ENCODE data around the gene FBXO36.

The FBXO36 gene

DNA sequence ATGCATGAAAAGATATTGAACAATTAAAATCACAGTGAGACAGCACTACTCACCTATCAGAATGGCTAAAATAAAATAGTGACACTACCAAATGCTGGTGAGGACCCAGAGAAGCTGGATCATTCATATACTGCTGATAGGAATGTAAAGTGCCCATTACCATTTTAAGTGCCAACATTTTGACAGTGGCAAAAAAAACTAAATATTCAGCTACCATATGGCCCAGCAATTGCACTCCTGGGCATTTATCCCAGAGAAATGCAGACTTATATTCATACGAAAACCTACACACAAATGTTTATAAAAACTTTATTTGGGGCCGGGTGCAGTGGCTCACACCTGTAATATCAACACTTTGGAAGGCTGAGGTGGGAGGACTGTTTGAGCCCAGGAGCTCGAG is 47.6 kb downstream of the FBXO36 start:
- no peak for DNase-seq
- CTCF ChIA-PET = no interaction called here
- Mint-ChIP-seq H3K4me1 (no peaks in the 10 kb centered on the region), H3K27me3 (no peaks in the 10 kb centered on the region), H3K27ac (no peak overlapping the region), H3K36me3 (no peaks in the 10 kb centered on the region), H3K4me3 (no peak overlapping the region), H3K9me3 (no peaks in the 10 kb centered on the region)

GRCh38 chr2:229970406-229970805 is 48.1 kb downstream of the FBXO36 start:
- Mint-ChIP-seq H3K36me3 (no peaks in the 10 kb centered on the region), H3K27me3 (no peaks in the 10 kb centered on the region), H3K4me1 (no peaks in the 10 kb centered on the region), H3K27ac (no peak overlapping the region), H3K4me3 (no peak overlapping the region), H3K9me3 (no peaks in the 10 kb centered on the region)
- DNase-seq = no peak
- CTCF ChIA-PET = no interaction called here

DNA sequence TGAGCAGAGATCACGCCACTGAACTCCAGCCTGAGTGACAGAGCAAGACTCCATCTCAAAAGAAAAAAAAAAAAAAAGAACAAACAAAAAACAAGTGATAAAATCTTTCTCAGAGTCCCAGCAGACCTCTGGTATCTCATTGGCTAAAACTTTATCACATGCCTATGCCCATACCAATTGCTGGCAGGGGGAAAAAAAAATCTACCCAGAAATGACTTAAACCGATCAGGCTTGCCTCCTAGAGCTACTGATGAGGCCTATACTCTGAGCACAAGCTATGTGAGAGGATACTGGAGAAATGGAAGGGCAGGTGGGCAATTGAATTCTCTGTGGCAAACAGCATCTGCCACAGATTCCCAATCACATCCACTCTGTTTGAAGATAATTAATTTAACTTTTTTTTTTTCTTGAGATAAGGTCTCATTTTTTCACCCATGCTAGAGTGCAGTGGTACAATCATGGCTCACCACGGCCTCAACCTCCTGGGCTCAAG is 49.0 kb downstream of the FBXO36 start:
- CTCF ChIA-PET = no interaction called here
- no peak overlapping the region for H3K27ac Mint-ChIP-seq
- H3K4me3 Mint-ChIP-seq = no peak overlapping the region
- no peaks in the 10 kb centered on the region for H3K36me3 Mint-ChIP-seq
- no peaks in the 10 kb centered on the region for H3K4me1 Mint-ChIP-seq
- no peaks in the 10 kb centered on the region for H3K27me3 Mint-ChIP-seq
- no peaks in the 10 kb centered on the region for H3K9me3 Mint-ChIP-seq
- no peak for DNase-seq

DNA sequence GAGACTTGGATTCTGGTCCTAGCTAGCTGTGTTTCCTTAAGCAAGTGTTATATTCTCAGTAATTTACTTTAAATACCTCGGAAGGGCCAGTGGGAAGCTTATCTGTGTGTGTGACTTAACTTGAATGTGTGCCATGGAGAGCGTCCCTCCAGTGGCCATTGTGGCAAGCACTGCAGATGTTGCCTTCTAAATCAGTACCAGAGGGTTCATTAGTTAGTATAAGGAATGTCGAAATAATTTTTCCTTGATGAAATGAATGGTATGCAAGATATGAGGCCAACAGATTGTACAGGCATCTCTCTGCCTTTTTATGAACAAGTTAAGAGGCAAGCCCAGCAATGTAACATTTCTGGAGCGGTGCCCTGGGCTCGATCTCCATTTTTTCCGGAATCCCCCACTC is 52.0 kb downstream of the FBXO36 start:
- CTCF ChIA-PET = interaction anchor here (1.6 kb wide), 1 partner anchor 34 kb away, joined by 3 read pairs; no protein-coding TSS in a partner anchor
- no peak overlapping the region for H3K27ac Mint-ChIP-seq
- no peaks in the 10 kb centered on the region for H3K36me3 Mint-ChIP-seq

GRCh38 chr2:229980431-229981184 is 58.3 kb downstream of the FBXO36 start:
- H3K4me3 Mint-ChIP-seq = no peak overlapping the region
- H3K4me1 Mint-ChIP-seq = peaks cover 5% of the 10 kb centered on the region
- H3K27ac Mint-ChIP-seq = no peak overlapping the region
- no peaks in the 10 kb centered on the region for H3K27me3 Mint-ChIP-seq
- no peaks in the 10 kb centered on the region for H3K9me3 Mint-ChIP-seq
- CTCF ChIA-PET = interaction anchor here (0.7 kb wide), 1 partner anchor 27 kb away, joined by 3 read pairs; no protein-coding TSS in a partner anchor
- DNase-seq = no peak
- no peaks in the 10 kb centered on the region for H3K36me3 Mint-ChIP-seq

More for the DNA sequence above, 52.0 kb downstream of the FBXO36 start:
- no peak for DNase-seq
- H3K4me1 Mint-ChIP-seq = no peaks in the 10 kb centered on the region
- H3K27me3 Mint-ChIP-seq = no peaks in the 10 kb centered on the region
- H3K4me3 Mint-ChIP-seq = no peak overlapping the region
- no peaks in the 10 kb centered on the region for H3K9me3 Mint-ChIP-seq

- CTCF ChIA-PET = interaction anchor here (0.7 kb wide), 1 partner anchor 1016 kb away, joined by 3 read pairs; no protein-coding TSS in a partner anchor
- no peak for DNase-seq
- Mint-ChIP-seq H3K4me3 (no peak overlapping the region), H3K27me3 (no peaks in the 10 kb centered on the region), H3K4me1 (no peaks in the 10 kb centered on the region), H3K27ac (no peak overlapping the region), H3K36me3 (no peaks in the 10 kb centered on the region), H3K9me3 (no peaks in the 10 kb centered on the region)
Measured at GRCh38 chr2:229993236-229993635, 70.9 kb downstream of the FBXO36 start.

DNA sequence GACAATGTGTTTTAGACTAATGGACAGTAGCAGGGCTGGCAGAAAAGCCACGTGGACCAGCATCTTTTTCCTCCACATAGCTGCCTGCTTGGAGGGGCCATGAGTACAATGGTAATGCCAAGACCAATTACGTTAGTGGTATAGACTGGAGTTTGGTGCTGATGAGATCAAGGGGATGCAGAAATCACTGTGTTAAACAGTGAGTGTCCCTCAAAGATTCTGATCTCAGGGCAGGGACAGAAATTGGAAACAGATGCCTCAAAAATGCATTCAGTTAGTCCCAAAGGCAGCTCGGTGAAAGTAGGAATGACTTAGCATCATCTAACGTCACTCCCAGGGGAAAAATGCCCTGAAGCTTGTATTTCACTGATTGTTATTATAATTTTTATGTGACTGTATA is 74.0 kb downstream of the FBXO36 start:
- H3K9me3 Mint-ChIP-seq = no peaks in the 10 kb centered on the region
- CTCF ChIA-PET = no interaction called here
- H3K27ac Mint-ChIP-seq = no peak overlapping the region
- no peaks in the 10 kb centered on the region for H3K36me3 Mint-ChIP-seq
- no peaks in the 10 kb centered on the region for H3K4me1 Mint-ChIP-seq
- no peak for DNase-seq
- H3K27me3 Mint-ChIP-seq = no peaks in the 10 kb centered on the region
- H3K4me3 Mint-ChIP-seq = no peak overlapping the region

DNA sequence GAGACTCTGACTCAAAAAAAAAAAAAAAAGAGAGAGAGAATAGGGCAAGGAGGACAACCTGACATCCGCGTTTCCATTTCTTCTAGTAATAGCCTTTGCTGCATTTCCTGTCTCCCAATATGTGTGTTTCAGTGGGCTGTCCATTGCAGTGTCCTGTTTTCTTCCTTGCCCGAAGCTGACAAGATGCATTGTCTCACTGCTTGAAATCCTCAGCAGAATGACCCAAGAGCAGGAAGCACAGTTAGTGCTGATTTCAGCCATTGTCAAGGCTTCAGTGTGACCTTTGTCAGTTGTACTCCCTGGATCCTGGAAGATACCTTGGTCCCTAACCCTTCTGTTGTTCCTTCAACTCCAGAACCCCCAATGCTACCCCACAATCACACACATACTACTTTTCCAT is 75.3 kb downstream of the FBXO36 start:
- no peak overlapping the region for H3K4me3 Mint-ChIP-seq
- no peaks in the 10 kb centered on the region for H3K9me3 Mint-ChIP-seq
- no peak overlapping the region for H3K27ac Mint-ChIP-seq
- H3K27me3 Mint-ChIP-seq = no peaks in the 10 kb centered on the region
- CTCF ChIA-PET = no interaction called here
- H3K4me1 Mint-ChIP-seq = no peaks in the 10 kb centered on the region
- H3K36me3 Mint-ChIP-seq = no peaks in the 10 kb centered on the region
- DNase-seq = no peak

GRCh38 chr2:230000118-230000841 is 78.0 kb downstream of the FBXO36 start:
- no peaks in the 10 kb centered on the region for H3K4me1 Mint-ChIP-seq
- CTCF ChIA-PET = interaction anchor here (0.6 kb wide), 1 partner anchor 878 kb away, joined by 4 read pairs; no protein-coding TSS in a partner anchor

GRCh38 chr2:230007931-230008707 is 85.8 kb downstream of the FBXO36 start:
- CTCF ChIA-PET = interaction anchor here (0.8 to 4.6 kb wide), 17 partner anchors 8 to 790 kb away, joined by 3 to 46 read pairs (median 4); partner anchors contain the start of gene SLC16A14

More at GRCh38 chr2:230000118-230000841, 78.0 kb downstream of the FBXO36 start:
- Mint-ChIP-seq H3K4me3 (no peak overlapping the region), H3K9me3 (no peaks in the 10 kb centered on the region), H3K36me3 (no peaks in the 10 kb centered on the region), H3K27me3 (no peaks in the 10 kb centered on the region), H3K27ac (no peak overlapping the region)
- DNase-seq = no peak

DNA sequence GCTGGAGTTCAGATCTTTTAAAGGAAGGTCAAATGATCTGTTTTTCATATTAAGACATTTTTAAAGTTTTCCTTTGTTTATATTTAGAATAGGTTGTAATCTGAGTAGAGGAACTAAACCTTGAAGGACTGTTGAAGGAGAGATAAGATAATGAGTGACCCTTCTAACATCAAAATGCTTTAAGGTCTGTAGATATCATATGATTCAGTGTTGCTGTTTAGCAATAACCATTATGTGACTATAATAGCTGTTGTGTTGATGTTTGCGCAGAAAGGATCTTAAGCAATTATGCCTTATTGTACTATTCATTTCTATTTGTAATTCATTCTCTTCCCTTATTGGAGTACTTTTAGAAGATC is 86.4 kb downstream of the FBXO36 start:
- no peaks in the 10 kb centered on the region for H3K36me3 Mint-ChIP-seq
- H3K9me3 Mint-ChIP-seq = no peaks in the 10 kb centered on the region
- H3K27ac Mint-ChIP-seq = no peak overlapping the region
- no peak for DNase-seq
- no peak overlapping the region for H3K4me3 Mint-ChIP-seq
- H3K4me1 Mint-ChIP-seq = peaks cover 4% of the 10 kb centered on the region
- CTCF ChIA-PET = interaction anchor here (0.8 to 4.6 kb wide), 15 partner anchors 8 to 790 kb away, joined by 3 to 46 read pairs (median 4); partner anchors contain the start of gene SLC16A14
- no peaks in the 10 kb centered on the region for H3K27me3 Mint-ChIP-seq

More at GRCh38 chr2:230007931-230008707, 85.8 kb downstream of the FBXO36 start:
- DNase-seq = peak; percentile 90
- H3K27me3 Mint-ChIP-seq = no peaks in the 10 kb centered on the region
- no peaks in the 10 kb centered on the region for H3K36me3 Mint-ChIP-seq
- H3K4me1 Mint-ChIP-seq = peaks cover 4% of the 10 kb centered on the region
- H3K27ac Mint-ChIP-seq = no peak overlapping the region
- H3K4me3 Mint-ChIP-seq = no peak overlapping the region
- H3K9me3 Mint-ChIP-seq = no peaks in the 10 kb centered on the region

DNA sequence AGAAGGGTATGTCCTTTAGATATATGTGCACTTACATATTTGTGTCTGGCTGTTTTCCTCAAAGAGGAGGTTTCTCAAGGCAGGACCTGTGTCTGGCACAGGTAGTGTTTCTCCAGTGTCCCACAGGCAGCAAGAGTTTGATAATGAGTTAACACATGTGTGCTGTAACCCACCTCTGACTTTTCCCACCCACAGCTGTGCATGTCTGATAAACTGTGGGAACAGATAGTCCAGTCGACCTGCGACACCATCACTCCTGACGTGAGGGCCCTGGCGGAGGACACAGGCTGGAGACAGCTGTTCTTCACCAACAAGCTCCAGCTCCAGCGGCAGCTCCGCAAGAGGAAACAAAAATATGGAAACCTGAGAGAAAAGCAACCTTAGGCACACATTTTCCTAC is 88.2 kb downstream of the FBXO36 start:
- Mint-ChIP-seq H3K4me1 (peaks cover 4% of the 10 kb centered on the region), H3K4me3 (no peak overlapping the region), H3K9me3 (no peaks in the 10 kb centered on the region), H3K27ac (no peak overlapping the region), H3K36me3 (no peaks in the 10 kb centered on the region), H3K27me3 (no peaks in the 10 kb centered on the region)
- no peak for DNase-seq
- CTCF ChIA-PET = interaction anchor here (2.3 to 4.6 kb wide), 2 partner anchors 57 to 147 kb away, joined by 15 to 46 read pairs; partner anchors contain the start of gene SLC16A14

GRCh38 chr2:230011617-230012016 is 89.3 kb downstream of the FBXO36 start:
- CTCF ChIA-PET = interaction anchor here (0.8 kb wide), 1 partner anchor 148 kb away, joined by 3 read pairs; no protein-coding TSS in a partner anchor
- DNase-seq = no peak
- Mint-ChIP-seq H3K27ac (no peak overlapping the region), H3K27me3 (no peaks in the 10 kb centered on the region), H3K9me3 (no peaks in the 10 kb centered on the region), H3K4me1 (peaks cover 4% of the 10 kb centered on the region), H3K36me3 (no peaks in the 10 kb centered on the region), H3K4me3 (no peak overlapping the region)

Data from activated naive CD4-positive, alpha-beta T cell treated with anti-CD3 and anti-CD28 coated beads, Interleukin-2, amount 10 ng/mL, durations not matched to agents 7 days and 5 days (primary cell).